Heart left ventricle (tissue), 13 donors: ENCODE results near the gene HEMGN.

Source experiments
- CTCF ChIP-seq, 12 donors: fragments of 200-600 bp; sonication (generic) in 4 of 12; IDR thresholded peaks; one replicate each; pipeline versions ENCODE4 v1.5.0 to v1.8.0; 2018 to 2022; ENCODE audit warnings: antibody characterized with exemption in 12 of 12, mild to moderate bottlenecking in 5 of 12
- POLR2A ChIP-seq, 2 donors: fragments of 450-650 bp; IDR thresholded peaks; one replicate each; pipeline ENCODE4 v1.6.1; 2017; ENCODE audit warnings: antibody characterized with exemption in 2 of 2, mild to moderate bottlenecking in 2 of 2, moderate library complexity in 2 of 2
- donor health status: ischemic (EF 13 %, LVEDD 7.1; RV severe dilation, severe dysfunction).
- donor health status: DM: no; HTN: yes; CAD: no.
- donor health status: DM: no; HTN: no; CAD: no.
- donor health status: ischemic (EF 25% LVEDD 6.9; RV normal size, moderate dysfunction).
- donor health status: ischemic (EF 25% LVEDD 5.7; RV mildly dilated, moderate dysfunction).
- donor health status: ischemic (EF 35%, LVEDD 5.7; RV mildly dilated, moderate dysfunction).
- donor health status: nonischemic (EF 11% LVEDD 7.7; RV severe dilation, severe dysfunction).
- donor health status: DM: yes; HTN: yes; CAD: no.
- donor health status: PGD.
- donor health status: ischemic (EF 29% LVEDD 5.4; RV normal size, mild dysfunction).
- donor health status: nonischemic (EF 23%, LVEDD 6.1; RV moderate dilation, normal function).

- TF ChIP-seq CTCF (IDR thresholded peaks at IDR 0.05) = no peak
- TF ChIP-seq POLR2A (IDR thresholded peaks at IDR 0.05) = no peak
Measured at GRCh38 chr9:97900103-97900737, 37.8 kb downstream of the HEMGN start.
